MM.1S (cell line): ENCODE data around the gene SPAG17.

ENCODE experiments used
- DNase-seq: peaks from one replicate; pipeline ENCODE4 v3.0.0-alpha.2; 2015
- H2AFZ ChIP-seq: fragments of 300-600 bp; sonication (generic); 2 replicates; pipeline ENCODE4 v1.6.0; 2016; ENCODE audit warnings: antibody characterized with exemption, low read length
- H3F3A ChIP-seq: fragments of 300-600 bp; sonication (generic); 2 replicates; pipeline ENCODE4 v1.6.1; 2016; ENCODE audit warnings: mild to moderate bottlenecking, antibody characterized with exemption, low read length, moderate library complexity, mixed read lengths; ENCODE audit not compliant: insufficient read depth
- H3K27ac ChIP-seq: fragments of 300-600 bp; sonication (generic); 2 replicates; pipeline ENCODE4 v1.5.1; 2016; ENCODE audit warnings: mild to moderate bottlenecking, low read length
- H3K27me3 ChIP-seq: fragments of 300-600 bp; sonication (generic); replicated peaks from 2 replicates; pipeline ENCODE4 v1.6.0; 2016; ENCODE audit warnings: low read length; ENCODE audit not compliant: insufficient read depth
- H3K36me3 ChIP-seq: fragments of 300-600 bp; sonication (generic); replicated peaks from 2 replicates; pipeline ENCODE4 v1.6.1; 2016; ENCODE audit warnings: mild to moderate bottlenecking, low read length, mixed read lengths; ENCODE audit not compliant: insufficient read depth
- H3K4me1 ChIP-seq: fragments of 300-600 bp; sonication (generic); 2 replicates; pipeline ENCODE4 v1.6.1; 2016; ENCODE audit warnings: low read length, mixed read lengths
- H3K4me2 ChIP-seq: fragments of 300-600 bp; sonication (generic); 2 replicates; pipeline ENCODE4 v1.6.0; 2016; ENCODE audit warnings: low read depth, low read length
- H3K4me3 ChIP-seq: fragments of 300-600 bp; sonication (generic); 2 replicates; pipeline ENCODE4 v1.5.1; 2016; ENCODE audit warnings: low read length, mixed read lengths
- H3K79me2 ChIP-seq: fragments of 300-600 bp; sonication (generic); 2 replicates; pipeline ENCODE4 v1.6.1; 2016; ENCODE audit warnings: mixed run types, low read length, mixed read lengths
- H3K9ac ChIP-seq: fragments of 300-600 bp; sonication (generic); 2 replicates; pipeline ENCODE4 v1.6.1; 2016; ENCODE audit warnings: low read length, mixed read lengths
- H3K9me2 ChIP-seq: fragments of 300-600 bp; sonication (generic); replicated peaks from 2 replicates; pipeline ENCODE4 v1.6.1; 2016; ENCODE audit warnings: mild to moderate bottlenecking, low read length, mixed read lengths; ENCODE audit not compliant: insufficient read depth
- H3K9me3 ChIP-seq: fragments of 300-600 bp; sonication (generic); replicated peaks from 2 replicates; pipeline ENCODE4 v1.6.1; 2016; ENCODE audit warnings: mild to moderate bottlenecking, low read length, mixed read lengths; ENCODE audit not compliant: insufficient read depth
- H4K20me1 ChIP-seq: fragments of 300-600 bp; sonication (generic); 2 replicates; pipeline ENCODE4 v1.6.1; 2016; ENCODE audit warnings: mild to moderate bottlenecking, low read length, moderate library complexity, mixed read lengths; ENCODE audit not compliant: insufficient read depth
- EZH2 ChIP-seq: fragments of 300-600 bp; sonication (generic); optimal IDR thresholded peaks from 2 replicates; pipeline ENCODE3; 2017; ENCODE audit warnings: low read depth, mild to moderate bottlenecking, antibody characterized with exemption, low read length, mixed read lengths
- EZH2phosphoT487 ChIP-seq: fragments of 300-600 bp; sonication (generic); IDR thresholded peaks from 2 replicates; pipeline ENCODE4 v1.6.1; 2018; ENCODE audit warnings: antibody characterized with exemption, low read length
- TF ChIP-seq, protein P1 (sequence below): fragments of 300-600 bp; sonication (generic); IDR thresholded peaks from 2 replicates; pipeline ENCODE4 v1.5.1; 2016; ENCODE audit warnings: antibody characterized with exemption, low read length, mixed read lengths

Gene SPAG17

GRCh38 chr1:118132000-118132399, 53.0 kb downstream of the SPAG17 start:
- no peaks in the 10 kb centered on the region for H3K27me3 ChIP-seq
- H2AFZ ChIP-seq, result no peak overlapping the region
- no peak overlapping the region for H3K27ac ChIP-seq
- no peaks in the 10 kb centered on the region for H3K9me3 ChIP-seq
- H4K20me1 ChIP-seq, result no peaks in the 10 kb centered on the region
- DNase-seq, result no peak
- no peaks in the 10 kb centered on the region for H3F3A ChIP-seq
- no peak overlapping the region for H3K9ac ChIP-seq
- H3K4me1 ChIP-seq, result no peaks in the 10 kb centered on the region
- no peaks in the 10 kb centered on the region for H3K79me2 ChIP-seq
- H3K4me3 ChIP-seq, result no peak overlapping the region
- no peak overlapping the region for H3K4me2 ChIP-seq
- no peaks in the 10 kb centered on the region for H3K36me3 ChIP-seq
- TF ChIP-seq, protein P1, sequence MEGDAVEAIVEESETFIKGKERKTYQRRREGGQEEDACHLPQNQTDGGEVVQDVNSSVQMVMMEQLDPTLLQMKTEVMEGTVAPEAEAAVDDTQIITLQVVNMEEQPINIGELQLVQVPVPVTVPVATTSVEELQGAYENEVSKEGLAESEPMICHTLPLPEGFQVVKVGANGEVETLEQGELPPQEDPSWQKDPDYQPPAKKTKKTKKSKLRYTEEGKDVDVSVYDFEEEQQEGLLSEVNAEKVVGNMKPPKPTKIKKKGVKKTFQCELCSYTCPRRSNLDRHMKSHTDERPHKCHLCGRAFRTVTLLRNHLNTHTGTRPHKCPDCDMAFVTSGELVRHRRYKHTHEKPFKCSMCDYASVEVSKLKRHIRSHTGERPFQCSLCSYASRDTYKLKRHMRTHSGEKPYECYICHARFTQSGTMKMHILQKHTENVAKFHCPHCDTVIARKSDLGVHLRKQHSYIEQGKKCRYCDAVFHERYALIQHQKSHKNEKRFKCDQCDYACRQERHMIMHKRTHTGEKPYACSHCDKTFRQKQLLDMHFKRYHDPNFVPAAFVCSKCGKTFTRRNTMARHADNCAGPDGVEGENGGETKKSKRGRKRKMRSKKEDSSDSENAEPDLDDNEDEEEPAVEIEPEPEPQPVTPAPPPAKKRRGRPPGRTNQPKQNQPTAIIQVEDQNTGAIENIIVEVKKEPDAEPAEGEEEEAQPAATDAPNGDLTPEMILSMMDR, result no peak
- TF ChIP-seq EZH2 (no peak), EZH2phosphoT487 (no peak)
- H3K9me2 ChIP-seq, result no peaks in the 10 kb centered on the region

DNA sequence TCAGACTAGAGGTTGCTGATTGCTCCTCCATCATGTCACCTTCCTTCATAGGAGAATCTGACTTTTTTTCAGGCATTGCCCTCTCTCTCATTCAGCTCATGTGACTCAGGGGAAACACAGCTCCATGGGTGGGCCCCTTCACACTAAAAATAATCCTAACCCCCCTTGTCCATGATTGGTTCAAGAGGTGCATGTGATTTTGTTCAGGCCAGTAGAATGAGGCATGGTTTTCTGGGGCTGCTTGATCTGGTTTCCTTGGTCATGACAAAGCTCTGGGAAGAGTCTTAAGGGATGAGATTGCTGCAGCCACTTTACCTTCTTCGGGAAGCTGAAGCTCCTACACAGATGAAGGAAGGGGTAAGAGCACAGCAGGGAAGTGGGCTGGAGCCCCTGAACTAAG, 56.3 kb downstream of the SPAG17 start:
- no peak for DNase-seq
- TF ChIP-seq, protein P1, result no peak
- no peak for TF ChIP-seq EZH2phosphoT487
- no peak for TF ChIP-seq EZH2
- no peak overlapping the region for H3K4me2 ChIP-seq
- H3K36me3 ChIP-seq, result no peaks in the 10 kb centered on the region
- H3K4me3 ChIP-seq, result no peak overlapping the region
- H3K9ac ChIP-seq, result no peak overlapping the region
- no peaks in the 10 kb centered on the region for H4K20me1 ChIP-seq
- H3F3A ChIP-seq, result no peaks in the 10 kb centered on the region
- H3K27ac ChIP-seq, result no peak overlapping the region
- H3K79me2 ChIP-seq, result no peaks in the 10 kb centered on the region
- no peaks in the 10 kb centered on the region for H3K4me1 ChIP-seq
- H3K9me2 ChIP-seq, result no peaks in the 10 kb centered on the region
- no peaks in the 10 kb centered on the region for H3K27me3 ChIP-seq
- no peak overlapping the region for H2AFZ ChIP-seq
- H3K9me3 ChIP-seq, result no peaks in the 10 kb centered on the region

DNA sequence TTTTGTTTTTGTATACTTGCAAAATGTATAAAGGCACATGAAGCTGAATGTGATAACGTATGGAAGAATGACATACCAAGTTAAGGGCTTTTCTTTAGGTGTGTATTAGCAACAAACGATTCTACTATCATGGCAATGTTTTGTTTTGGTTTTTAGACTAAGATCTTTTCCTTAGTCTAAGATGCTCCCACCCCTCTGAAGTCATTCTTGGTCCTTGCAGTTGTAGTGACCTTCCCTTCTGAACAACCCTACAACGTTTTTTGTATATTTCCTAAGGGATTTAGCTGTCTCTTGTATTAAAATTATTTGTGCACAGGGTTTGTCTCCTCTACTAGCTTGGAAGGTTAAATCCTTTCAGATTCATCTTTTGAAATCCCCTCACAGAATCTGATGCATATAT, 61.0 kb downstream of the SPAG17 start:
- H3K9me3 ChIP-seq, result no peaks in the 10 kb centered on the region
- H3K4me3 ChIP-seq, result no peak overlapping the region
- no peaks in the 10 kb centered on the region for H3K27me3 ChIP-seq
- DNase-seq, result no peak
- H4K20me1 ChIP-seq, result no peaks in the 10 kb centered on the region
- H3K9ac ChIP-seq, result no peak overlapping the region
- H3F3A ChIP-seq, result no peaks in the 10 kb centered on the region
- no peak overlapping the region for H2AFZ ChIP-seq
- TF ChIP-seq EZH2phosphoT487, result no peak
- TF ChIP-seq, protein P1, result no peak
- TF ChIP-seq EZH2, result no peak
- no peak overlapping the region for H3K4me2 ChIP-seq
- H3K4me1 ChIP-seq, result no peaks in the 10 kb centered on the region
- H3K79me2 ChIP-seq, result no peaks in the 10 kb centered on the region
- no peak overlapping the region for H3K27ac ChIP-seq
- no peaks in the 10 kb centered on the region for H3K9me2 ChIP-seq
- no peaks in the 10 kb centered on the region for H3K36me3 ChIP-seq
